ENCODE data around the gene CAMK1.

- TF ChIP-seq GATA3 (IDR thresholded peaks at IDR 0.05; ENCODE audit: low read depth, low read length) (no peak), GATA2 (IDR thresholded peaks at IDR 0.05; ENCODE audit: low read depth, low read length) (no peak)
Measured at GRCh38 chr3:9713142-9713541, 56.6 kb downstream of the CAMK1 start.
